NCI-H128 (cell line): ENCODE data around the gene LAT.
"Not testable (repeated sequence)": the region's sequence is repeated elsewhere in the genome, so short reads cannot be mapped to it uniquely, and the experiment has no call there.

ENCODE experiments used
- DNase-seq: peaks from one replicate; lab custom pipeline; 2025; ENCODE audit not compliant: unreplicated experiment; lab: John Stamatoyannopoulos, UW

Gene LAT

DNA sequence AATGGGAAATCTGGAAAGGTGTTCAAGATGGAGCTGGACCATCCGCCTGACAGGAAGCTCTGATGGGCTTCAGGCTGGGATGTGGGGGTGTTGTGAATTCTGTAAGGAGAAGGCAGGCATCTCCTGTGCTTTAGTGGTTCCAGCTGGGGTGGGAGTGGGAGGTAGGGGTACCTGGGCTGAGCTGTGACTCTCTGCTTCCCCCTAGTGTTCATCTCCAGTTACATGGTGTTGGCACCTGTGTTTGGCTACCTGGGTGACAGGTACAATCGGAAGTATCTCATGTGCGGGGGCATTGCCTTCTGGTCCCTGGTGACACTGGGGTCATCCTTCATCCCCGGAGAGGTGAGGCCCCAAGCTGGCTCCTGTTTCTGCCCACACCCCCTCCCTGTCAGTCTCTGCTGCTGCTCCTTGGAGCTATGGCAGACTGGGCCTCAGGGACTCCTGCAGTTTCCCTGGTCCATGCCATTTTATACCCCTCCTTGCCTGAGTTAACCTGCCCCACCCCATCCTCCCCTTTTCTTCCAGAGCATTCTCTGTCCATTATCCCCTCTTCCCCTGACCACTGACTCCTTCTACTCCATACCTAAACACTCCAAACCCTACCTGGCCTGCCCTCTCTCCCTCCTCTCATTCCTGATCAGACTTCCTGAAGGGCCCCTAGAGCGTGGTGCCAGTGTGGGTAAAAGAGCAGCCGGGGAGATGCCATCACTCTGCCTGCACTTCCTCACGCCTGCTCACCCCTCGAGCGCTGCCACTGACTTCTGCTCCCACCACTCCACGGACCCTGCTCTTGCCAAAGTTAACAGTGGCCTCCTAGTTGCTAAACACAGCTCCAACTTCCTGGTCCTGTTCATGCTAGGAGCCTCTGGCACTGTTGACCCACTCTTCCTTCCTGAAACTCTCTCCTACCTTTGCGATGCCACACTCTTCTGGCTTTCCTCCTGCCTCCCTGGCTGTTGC lies 6.9 kb upstream of the LAT start:
- DNase-seq, result no peak

DNA sequence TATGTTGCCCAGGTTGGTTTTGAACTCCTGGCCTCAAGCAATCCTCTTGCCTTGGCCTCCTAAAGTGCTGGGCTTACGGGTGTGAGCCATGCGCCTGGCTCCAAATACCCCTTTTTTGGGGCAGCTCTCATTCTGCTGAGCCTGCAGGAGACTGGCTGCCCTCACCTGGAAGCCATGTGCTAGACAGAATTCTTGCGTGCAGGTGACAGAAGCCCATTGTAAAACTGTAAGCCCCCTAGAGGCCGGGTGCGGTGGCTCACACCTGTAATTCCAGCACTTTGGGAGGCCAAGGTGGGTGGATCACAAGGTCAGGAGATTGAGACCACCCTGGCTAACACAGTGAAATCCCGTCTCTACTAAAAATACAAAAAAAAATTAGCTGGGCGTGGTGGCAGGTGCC lies 4.5 kb upstream of the LAT start:
- DNase-seq, result not testable (repeated sequence)

DNA sequence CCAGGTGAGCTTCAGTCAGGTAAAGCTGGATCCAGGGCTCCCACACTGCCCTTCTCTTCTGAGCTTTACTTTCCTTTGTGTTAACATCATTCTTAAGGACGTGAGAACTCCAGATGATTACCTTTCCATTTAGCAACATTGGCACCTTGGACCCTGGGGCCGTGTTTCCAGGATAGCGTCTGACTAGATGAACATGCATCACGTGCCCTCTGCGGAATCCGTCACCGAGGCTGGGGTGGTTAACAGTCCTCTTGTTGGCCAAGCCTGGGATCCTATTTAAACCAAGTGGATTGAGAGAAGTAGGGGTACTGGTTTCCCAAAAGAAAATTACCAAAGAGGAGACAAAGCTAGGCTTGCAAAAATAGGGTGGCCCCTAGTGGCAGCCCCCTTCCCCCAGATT lies 3.9 kb upstream of the LAT start:
- DNase-seq, result no peak

DNA sequence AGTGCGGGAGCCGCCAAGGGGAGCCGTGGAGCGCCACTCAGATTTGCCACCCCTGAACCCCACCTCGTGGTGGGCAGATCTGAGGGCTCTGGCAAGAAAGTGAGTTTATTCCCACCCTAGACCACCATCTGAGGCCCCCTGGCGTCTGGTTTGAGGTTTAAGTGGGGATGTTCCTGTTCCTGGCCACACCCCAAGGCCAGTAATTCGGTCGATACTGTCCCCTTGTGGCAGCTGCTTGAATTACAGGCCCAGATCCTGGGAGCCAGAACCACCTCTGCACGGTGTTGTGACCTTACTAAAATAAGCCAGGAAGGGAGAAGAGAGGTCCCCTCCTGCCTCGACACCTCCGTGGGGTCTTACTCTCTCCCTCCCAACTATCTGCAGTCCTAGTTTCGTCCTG lies 3.3 kb upstream of the LAT start:
- DNase-seq, result no peak

DNA sequence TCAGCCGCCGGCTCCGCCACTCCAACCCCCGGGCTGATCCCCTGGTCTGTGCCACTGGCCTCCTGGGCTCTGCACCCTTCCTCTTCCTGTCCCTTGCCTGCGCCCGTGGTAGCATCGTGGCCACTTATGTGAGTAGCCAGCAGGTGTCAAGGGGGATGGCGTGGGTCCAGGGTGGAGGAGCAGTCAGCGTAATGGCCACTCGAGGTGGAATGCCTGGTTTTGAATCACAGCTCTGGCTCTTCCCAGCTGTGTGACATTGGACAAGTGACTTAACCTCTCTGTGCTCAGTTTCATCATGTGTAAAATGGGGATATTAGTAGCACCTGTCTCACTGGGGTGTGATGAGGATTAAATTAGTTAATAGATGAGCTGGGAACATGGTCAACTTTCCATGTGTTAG lies 2.4 kb upstream of the LAT start:
- DNase-seq, result no peak

DNA sequence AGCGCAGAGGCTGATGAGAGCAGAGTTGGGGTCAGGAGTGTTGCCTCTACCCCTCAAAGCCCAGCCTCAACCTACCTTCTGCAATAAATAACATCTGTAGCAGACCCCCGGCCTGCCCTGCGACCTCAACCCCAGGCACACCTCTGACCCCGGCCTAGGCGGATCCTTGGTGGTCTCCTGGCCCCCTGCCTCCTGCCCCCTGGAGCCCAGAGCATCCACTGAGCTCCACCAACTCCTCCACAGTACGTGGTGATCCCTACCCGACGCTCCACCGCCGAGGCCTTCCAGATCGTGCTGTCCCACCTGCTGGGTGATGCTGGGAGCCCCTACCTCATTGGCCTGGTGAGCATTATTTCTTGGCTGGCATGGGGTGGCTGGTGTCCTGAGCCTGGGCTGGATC lies 1.9 kb upstream of the LAT start:
- no peak for DNase-seq

DNA sequence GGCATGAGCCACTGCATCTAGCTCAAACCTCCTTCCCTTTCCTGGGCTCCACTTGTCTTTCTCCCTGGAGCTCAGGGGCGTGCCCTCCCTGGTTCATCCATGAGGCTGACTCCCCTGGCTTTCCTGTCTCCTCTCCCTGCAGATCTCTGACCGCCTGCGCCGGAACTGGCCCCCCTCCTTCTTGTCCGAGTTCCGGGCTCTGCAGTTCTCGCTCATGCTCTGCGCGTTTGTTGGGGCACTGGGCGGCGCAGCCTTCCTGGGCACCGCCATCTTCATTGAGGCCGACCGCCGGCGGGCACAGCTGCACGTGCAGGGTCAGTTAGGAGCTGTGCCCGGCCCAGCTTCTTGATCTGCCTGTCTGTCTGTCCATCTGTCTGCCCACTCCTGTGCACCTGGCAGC lies 1.2 kb upstream of the LAT start:
- no peak for DNase-seq

- DNase-seq, result no peak
Observed at GRCh38 chr16:28984091-28984490, 761 bp upstream of the LAT start.

DNA sequence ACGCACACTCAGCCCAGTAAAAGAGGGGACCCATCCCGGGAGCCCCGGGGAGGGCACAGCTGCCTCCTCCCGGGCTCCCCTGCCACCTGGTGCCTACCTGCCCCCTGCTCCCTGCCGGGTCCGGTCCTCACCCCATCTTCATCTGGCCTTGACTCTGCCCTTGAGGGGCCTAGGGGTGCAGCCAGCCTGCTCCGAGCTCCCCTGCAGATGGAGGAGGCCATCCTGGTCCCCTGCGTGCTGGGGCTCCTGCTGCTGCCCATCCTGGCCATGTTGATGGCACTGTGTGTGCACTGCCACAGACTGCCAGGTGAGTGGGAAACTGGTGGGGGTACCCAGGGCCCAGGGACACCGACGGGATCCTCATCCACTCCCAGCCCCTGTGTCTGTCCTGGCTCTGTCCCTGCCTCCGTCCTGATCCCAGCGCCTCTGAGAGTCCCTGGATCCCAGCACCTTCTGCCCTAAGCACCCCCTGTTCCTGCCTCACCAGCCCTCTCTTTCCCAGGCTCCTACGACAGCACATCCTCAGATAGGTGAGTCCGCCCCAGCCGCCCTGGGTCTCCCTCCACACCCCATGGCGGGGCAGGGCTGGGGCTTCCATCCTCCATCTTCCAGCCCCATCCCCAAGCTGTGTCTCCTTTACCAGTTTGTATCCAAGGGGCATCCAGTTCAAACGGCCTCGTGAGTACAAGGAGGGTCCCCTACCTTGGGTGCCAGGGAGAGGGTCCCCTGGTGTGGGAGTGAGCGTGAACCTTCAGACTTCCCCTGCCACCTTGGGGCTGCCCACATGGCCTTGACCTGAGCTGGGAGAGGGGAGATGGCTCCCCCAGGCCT lies 574 bp downstream of the LAT start:
- no peak for DNase-seq

- no peak for DNase-seq
Observed at GRCh38 chr16:28986046-28986445, 1.2 kb downstream of the LAT start.

DNA sequence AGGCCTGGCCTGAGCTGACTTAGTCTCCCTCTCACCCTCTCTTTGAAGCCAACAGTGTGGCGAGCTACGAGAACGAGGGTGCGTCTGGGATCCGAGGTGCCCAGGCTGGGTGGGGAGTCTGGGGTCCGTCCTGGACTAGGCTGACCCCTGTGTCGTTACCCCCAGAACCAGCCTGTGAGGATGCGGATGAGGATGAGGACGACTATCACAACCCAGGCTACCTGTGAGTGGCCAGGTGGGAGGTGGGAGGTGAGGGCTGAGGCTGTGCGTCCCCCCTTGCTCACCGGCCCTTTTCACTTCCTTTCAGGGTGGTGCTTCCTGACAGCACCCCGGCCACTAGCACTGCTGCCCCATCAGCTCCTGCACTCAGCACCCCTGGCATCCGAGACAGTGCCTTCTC lies 1.6 kb downstream of the LAT start:
- no peak for DNase-seq

DNA sequence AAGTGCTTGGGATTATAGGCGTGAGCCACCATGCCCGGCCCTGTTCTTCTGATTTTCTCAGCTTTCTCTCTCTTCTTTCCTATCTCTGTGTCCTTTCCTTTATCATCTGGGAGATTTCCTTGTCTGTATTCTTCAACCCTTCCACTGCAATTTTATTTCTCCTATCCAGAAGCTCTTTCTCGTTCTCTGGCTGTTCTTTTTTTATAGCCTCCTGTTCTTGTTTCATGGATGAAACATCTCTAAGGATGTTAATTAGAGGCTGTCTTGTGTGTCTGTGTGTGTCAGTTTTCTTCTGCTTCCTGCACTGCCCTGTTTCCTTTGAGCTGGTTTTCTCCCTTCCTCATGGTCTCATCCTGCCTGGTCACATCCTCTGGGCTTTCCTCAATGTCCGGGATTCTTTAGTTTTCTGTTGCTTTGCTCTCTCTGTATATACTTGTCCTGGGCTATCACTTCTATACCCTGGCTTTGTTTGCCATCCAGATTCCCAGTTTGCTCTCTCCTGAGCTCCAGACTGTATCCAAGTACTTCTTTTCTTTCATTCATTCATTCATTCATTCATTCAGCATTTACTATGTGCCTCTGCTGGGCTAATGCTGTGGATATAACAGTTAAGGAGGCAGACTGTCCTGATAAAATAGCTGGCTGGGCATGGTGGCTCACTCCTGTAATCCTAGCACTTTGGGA lies 2.5 kb downstream of the LAT start:
- no peak for DNase-seq

DNA sequence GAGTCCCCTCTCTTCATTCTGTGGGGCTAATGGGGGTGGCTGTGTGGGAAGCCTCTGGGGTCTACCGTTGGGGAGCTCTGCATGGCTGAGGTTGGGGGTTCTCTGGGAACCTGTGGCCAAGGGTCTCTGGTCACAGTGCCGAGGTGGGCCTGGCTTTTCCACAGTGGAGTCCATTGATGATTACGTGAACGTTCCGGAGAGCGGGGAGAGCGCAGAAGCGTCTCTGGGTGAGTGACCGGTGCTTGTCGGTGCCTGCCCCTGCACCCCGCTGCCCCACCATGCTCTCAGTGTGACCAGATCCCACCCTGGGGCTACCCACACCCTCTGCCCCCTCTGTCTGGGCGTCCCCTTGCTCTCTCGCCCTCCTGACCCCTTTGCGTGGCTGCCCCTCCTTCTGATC lies 4.5 kb downstream of the LAT start:
- no peak for DNase-seq

- DNase-seq, result no peak
Observed at GRCh38 chr16:28990375-28991040, 5.7 kb downstream of the LAT start.

DNA sequence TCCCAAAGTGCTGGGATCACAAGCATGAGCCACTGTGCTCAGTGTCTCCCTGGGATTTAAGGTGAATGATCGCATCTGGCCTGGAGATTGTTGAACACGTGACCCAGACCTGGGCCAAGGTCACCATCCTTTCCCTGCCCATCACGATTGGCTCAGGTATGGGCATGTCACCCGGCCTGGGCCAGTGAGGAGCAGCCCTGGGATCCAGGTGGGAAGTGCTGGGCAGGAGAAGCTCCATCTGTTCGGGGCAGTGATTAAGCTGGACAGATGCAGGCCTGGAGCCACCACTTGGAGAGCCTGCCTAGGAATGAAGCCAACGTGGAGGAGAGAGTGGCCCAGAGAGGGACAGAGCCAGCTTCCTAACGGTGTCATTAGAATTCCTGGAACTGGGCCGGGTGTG lies 6.8 kb downstream of the LAT start:
- DNase-seq, result no peak

DNA sequence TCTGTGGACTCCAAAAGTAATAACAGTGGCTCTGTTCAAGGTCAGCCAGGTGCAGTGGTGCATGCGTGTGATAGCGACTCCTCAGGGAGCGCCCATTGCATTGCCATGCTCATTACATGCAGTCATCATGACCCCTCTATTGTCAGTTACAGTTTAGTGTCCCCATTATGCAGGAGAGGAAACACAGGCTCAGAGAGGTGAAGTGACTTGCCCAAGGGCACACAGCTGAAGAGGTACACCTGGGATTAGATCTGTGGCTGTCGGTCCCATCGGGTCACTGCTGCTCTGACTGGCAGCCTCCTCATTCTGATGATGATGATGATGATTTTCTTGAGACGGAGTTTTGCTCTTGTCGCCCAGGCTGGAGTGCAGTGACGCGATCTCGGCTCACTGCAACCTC lies 7.6 kb downstream of the LAT start:
- no peak for DNase-seq

GRCh38 chr16:28998837-28999236 lies 14.0 kb downstream of the LAT start:
- DNase-seq, result no peak

- no peak for DNase-seq
Observed at GRCh38 chr16:28999577-28999976, 14.7 kb downstream of the LAT start.

DNA sequence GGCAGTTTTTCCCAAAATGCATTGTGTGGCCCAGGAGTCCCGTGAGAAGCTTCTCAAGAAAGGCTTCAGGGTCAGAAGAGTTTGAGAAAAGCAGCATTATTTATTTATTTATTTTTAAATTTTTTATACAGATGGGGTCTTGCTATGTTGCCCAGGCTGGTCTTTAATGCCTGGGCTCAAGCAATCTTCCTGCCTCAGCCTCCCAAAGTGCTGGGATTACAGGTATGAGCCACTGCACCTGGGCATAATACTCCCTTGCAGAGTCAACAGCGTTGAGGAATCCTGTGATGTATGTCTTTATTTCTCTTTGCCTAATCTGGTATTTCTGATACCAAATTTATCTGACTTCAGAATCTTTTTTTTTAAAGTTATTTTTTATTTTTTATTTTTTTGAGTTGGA lies 15.2 kb downstream of the LAT start:
- DNase-seq, result no peak

- DNase-seq, result not testable (repeated sequence)
Observed at GRCh38 chr16:29004496-29005139, 19.8 kb downstream of the LAT start.
